ENCODE results near the gene CFP. TPM values are rescaled to one million over a fixed set of nuclear protein-coding genes. Genes with fewer than 3 reads are reported as not detected.

The CFP gene
- total and polyA plus RNA-seq, 2 of the 13 experiments (the other 11 are each of a cell fraction or from before 2014, with no cell fraction given), result 0.01 TPM; not detected in 1

- TF ChIP-seq ZNF687 (CRISPR knock-in tag; IDR thresholded peaks at IDR 0.05) (no peak), CHCHD3 (CRISPR knock-in tag; IDR thresholded peaks at IDR 0.05) (no peak), EEA1 (CRISPR knock-in tag; IDR thresholded peaks at IDR 0.05; ENCODE audit: borderline replicate concordance) (no peak), ZBTB2 (CRISPR knock-in tag; IDR thresholded peaks at IDR 0.05; ENCODE audit: low read depth) (no peak), MAF1 (CRISPR knock-in tag; IDR thresholded peaks at IDR 0.05; ENCODE audit: borderline replicate concordance) (no peak), ZNF180 (CRISPR knock-in tag; IDR thresholded peaks at IDR 0.05; ENCODE audit: borderline replicate concordance, low read depth) (no peak), GATA4 (IDR thresholded peaks at IDR 0.05; ENCODE audit: borderline replicate concordance, low read depth) (no peak), ZNF18 (CRISPR knock-in tag; IDR thresholded peaks at IDR 0.05; ENCODE audit: insufficient replicate concordance) (no peak), ARID2 (CRISPR knock-in tag; IDR thresholded peaks at IDR 0.05; ENCODE audit: borderline replicate concordance) (no peak), TMF1 (CRISPR knock-in tag; IDR thresholded peaks at IDR 0.05; ENCODE audit: low read depth) (no peak)
- TF ChIP-seq, protein P1, sequence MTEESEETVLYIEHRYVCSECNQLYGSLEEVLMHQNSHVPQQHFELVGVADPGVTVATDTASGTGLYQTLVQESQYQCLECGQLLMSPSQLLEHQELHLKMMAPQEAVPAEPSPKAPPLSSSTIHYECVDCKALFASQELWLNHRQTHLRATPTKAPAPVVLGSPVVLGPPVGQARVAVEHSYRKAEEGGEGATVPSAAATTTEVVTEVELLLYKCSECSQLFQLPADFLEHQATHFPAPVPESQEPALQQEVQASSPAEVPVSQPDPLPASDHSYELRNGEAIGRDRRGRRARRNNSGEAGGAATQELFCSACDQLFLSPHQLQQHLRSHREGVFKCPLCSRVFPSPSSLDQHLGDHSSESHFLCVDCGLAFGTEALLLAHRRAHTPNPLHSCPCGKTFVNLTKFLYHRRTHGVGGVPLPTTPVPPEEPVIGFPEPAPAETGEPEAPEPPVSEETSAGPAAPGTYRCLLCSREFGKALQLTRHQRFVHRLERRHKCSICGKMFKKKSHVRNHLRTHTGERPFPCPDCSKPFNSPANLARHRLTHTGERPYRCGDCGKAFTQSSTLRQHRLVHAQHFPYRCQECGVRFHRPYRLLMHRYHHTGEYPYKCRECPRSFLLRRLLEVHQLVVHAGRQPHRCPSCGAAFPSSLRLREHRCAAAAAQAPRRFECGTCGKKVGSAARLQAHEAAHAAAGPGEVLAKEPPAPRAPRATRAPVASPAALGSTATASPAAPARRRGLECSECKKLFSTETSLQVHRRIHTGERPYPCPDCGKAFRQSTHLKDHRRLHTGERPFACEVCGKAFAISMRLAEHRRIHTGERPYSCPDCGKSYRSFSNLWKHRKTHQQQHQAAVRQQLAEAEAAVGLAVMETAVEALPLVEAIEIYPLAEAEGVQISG (CRISPR knock-in tag; IDR thresholded peaks at IDR 0.05), result no peak
- H3K9ac ChIP-seq (ENCODE audit: insufficient read depth, low read depth, low read length), result no peak overlapping the region
- POLR2A ChIA-PET, result no interaction called here
Measured at GRCh38 chrX:47648376-47648775, 18.6 kb upstream of the CFP start.

More at GRCh38 chrX:47648376-47648775, 18.6 kb upstream of the CFP start:
- ATAC-seq (no peak), DNase-seq (ENCODE audit: low spot score) (no peak), FAIRE-seq (no peak)
- intact Hi-C loops (cut with micrococcal nuclease; ENCODE audit: unreplicated experiment), result no loop called here
- H3K4me3 ChIP-seq (replicated peaks in 1 of 3; ENCODE audit: insufficient read depth in 1 of 3, low read depth in 2 of 3, low read length in 3 of 3), result no peak overlapping the region
- no peaks in the 10 kb centered on the region for H4K20me1 ChIP-seq (ENCODE audit: insufficient read depth, low read length)
- in situ Hi-C loops (cut with HindIII; ENCODE audit: extremely low pct_ligation_motif_present, low pct_unique_long_range_greater_than_20kb), result no loop called here
- CTCF ChIA-PET (ENCODE audit: low intra/inter-chr PET ratio, low total read pairs), result no interaction called here
- H2AFZ ChIP-seq (ENCODE audit: low read length), result no peak overlapping the region
- H3K79me2 ChIP-seq (ENCODE audit: insufficient read depth, low read length), result peaks cover 2% of the 10 kb centered on the region
- H3K36me3 ChIP-seq (replicated peaks in 1 of 2; ENCODE audit: control insufficient read depth in 1 of 2, insufficient read depth in 2 of 2, low read length in 2 of 2), result peaks cover 0 to 4% of the 10 kb centered on the region in 2 experiments; a peak in 3 of 5 replicates
- no peak overlapping the region for H3K27ac ChIP-seq (ENCODE audit: extremely low read length, insufficient read depth, low read length)
- H3K9me3 ChIP-seq (ENCODE audit: low read length), result no peaks in the 10 kb centered on the region
- H3K4me1 ChIP-seq (ENCODE audit: insufficient read depth, low read length), result no peaks in the 10 kb centered on the region
- H3K27me3 ChIP-seq (ENCODE audit: control insufficient read depth in 1 of 2, insufficient read depth in 2 of 2, low read length in 2 of 2), result no peaks in the 10 kb centered on the region
- BruUV-seq (replicated peaks), result no TSS peak
- no peak overlapping the region for H3K4me2 ChIP-seq (ENCODE audit: low read depth, low read length)
- 94% methylated on average over 2 of the region's 2 CpGs for WGBS (ENCODE audit: low lambda C conversion rate)

Data from HepG2 (cell line).